ENCODE results near the gene KIF26B.

GRCh38 chr1:245466261-245466660 is 311.5 kb downstream of the KIF26B start:
- TF ChIP-seq, protein P1, sequence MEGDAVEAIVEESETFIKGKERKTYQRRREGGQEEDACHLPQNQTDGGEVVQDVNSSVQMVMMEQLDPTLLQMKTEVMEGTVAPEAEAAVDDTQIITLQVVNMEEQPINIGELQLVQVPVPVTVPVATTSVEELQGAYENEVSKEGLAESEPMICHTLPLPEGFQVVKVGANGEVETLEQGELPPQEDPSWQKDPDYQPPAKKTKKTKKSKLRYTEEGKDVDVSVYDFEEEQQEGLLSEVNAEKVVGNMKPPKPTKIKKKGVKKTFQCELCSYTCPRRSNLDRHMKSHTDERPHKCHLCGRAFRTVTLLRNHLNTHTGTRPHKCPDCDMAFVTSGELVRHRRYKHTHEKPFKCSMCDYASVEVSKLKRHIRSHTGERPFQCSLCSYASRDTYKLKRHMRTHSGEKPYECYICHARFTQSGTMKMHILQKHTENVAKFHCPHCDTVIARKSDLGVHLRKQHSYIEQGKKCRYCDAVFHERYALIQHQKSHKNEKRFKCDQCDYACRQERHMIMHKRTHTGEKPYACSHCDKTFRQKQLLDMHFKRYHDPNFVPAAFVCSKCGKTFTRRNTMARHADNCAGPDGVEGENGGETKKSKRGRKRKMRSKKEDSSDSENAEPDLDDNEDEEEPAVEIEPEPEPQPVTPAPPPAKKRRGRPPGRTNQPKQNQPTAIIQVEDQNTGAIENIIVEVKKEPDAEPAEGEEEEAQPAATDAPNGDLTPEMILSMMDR (conservative IDR thresholded peaks at IDR 0.05; ENCODE audit: low read depth in 2 of 2): no peak
- TF ChIP-seq, protein P2, sequence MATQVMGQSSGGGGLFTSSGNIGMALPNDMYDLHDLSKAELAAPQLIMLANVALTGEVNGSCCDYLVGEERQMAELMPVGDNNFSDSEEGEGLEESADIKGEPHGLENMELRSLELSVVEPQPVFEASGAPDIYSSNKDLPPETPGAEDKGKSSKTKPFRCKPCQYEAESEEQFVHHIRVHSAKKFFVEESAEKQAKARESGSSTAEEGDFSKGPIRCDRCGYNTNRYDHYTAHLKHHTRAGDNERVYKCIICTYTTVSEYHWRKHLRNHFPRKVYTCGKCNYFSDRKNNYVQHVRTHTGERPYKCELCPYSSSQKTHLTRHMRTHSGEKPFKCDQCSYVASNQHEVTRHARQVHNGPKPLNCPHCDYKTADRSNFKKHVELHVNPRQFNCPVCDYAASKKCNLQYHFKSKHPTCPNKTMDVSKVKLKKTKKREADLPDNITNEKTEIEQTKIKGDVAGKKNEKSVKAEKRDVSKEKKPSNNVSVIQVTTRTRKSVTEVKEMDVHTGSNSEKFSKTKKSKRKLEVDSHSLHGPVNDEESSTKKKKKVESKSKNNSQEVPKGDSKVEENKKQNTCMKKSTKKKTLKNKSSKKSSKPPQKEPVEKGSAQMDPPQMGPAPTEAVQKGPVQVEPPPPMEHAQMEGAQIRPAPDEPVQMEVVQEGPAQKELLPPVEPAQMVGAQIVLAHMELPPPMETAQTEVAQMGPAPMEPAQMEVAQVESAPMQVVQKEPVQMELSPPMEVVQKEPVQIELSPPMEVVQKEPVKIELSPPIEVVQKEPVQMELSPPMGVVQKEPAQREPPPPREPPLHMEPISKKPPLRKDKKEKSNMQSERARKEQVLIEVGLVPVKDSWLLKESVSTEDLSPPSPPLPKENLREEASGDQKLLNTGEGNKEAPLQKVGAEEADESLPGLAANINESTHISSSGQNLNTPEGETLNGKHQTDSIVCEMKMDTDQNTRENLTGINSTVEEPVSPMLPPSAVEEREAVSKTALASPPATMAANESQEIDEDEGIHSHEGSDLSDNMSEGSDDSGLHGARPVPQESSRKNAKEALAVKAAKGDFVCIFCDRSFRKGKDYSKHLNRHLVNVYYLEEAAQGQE (IDR thresholded peaks at IDR 0.05; ENCODE audit: unreplicated experiment): no peak
- no peak for TF ChIP-seq EZH2 (IDR thresholded peaks at IDR 0.05; ENCODE audit: low read depth, unreplicated experiment)
- TF ChIP-seq POLR2AphosphoS5 (IDR thresholded peaks at IDR 0.05; ENCODE audit: low read depth): no peak
